Cardiac fibroblast (primary cell): ENCODE results near the gene NYAP1.

Experiments
- DNase-seq, 2 donors: peaks; one replicate each; pipeline versions ENCODE4 v3.0.0 to v3.0.0-alpha.2; 2010; ENCODE audit warnings: low read depth in 2 of 2
- H3K4me3 ChIP-seq, 2 donors: replicated peaks in 1 of 2; 1 replicate in 1 of 2; 2 replicates in 1 of 2; pipeline ENCODE4 v1.5.1; 2011; ENCODE audit warnings: low read depth in 2 of 2, low read length in 2 of 2, mild to moderate bottlenecking in 2 of 2, moderate library complexity in 1 of 2
- CTCF ChIP-seq: IDR thresholded peaks from one replicate; pipeline ENCODE4 v1.5.1; 2011; ENCODE audit warnings: low read depth, mild to moderate bottlenecking, low read length, inconsistent platforms

NYAP1 gene

GRCh38 chr7:100486111-100486636 is 2.4 kb downstream of the NYAP1 start:
- TF ChIP-seq CTCF, result no peak
- H3K4me3 ChIP-seq, result peak overlapping the region in 1 of 2 donors; percentile 3
- DNase-seq, result no peak

DNA sequence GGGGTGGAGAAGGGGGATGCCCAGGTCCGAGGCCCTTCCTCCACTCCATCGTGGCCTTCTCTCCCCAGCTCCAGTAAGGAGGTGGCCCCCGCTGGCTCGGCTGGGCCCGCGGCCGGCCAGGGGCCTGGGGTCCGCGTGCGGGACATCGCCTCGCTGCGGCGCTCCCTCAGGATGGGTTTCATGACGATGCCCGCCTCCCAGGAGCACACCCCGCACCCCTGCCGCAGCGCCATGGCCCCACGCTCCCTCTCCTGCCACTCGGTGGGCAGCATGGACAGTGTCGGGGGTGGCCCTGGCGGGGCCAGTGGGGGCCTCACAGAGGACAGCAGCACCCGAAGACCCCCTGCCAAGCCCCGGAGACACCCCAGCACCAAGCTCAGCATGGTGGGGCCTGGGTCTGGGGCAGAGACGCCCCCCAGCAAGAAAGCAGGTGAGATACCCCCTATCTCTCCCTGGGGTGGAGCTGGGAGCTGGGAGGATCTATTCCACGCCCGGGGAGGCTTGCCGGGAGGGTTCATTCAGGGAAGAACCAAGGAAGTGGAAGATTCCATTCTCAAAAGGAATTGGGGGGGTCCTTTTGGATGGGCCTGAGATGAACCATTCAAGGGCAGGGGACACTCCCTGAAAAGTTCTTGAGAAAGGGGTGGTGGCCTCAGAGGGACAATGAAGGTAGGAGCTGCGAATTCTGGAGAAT is 3.2 kb downstream of the NYAP1 start:
- no peak overlapping the region for H3K4me3 ChIP-seq
- peak; percentile 57 for DNase-seq
- TF ChIP-seq CTCF, result no peak

DNA sequence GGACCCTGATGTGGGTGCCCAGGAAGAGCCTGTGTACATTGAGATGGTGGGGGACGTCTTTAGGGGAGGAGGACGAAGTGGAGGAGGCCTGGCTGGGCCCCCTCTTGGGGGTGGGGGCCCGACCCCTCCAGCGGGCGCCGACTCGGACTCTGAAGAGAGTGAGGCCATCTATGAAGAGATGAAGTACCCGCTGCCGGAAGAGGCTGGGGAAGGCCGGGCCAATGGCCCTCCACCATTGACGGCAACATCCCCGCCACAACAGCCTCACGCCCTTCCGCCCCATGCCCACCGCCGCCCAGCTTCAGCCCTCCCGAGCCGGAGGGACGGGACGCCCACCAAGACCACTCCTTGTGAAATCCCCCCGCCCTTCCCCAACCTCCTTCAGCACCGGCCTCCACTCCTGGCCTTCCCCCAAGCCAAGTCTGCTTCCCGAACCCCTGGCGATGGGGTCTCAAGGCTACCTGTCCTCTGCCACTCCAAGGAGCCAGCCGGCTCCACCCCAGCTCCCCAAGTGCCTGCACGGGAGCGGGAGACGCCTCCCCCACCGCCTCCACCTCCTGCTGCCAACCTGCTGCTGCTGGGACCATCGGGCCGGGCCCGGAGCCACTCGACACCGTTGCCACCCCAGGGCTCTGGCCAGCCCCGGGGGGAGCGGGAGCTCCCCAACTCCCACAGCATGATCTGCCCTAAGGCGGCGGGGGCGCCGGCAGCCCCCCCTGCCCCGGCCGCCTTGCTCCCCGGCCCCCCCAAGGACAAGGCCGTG is 4.8 kb downstream of the NYAP1 start:
- no peak for TF ChIP-seq CTCF
- no peak for DNase-seq
- H3K4me3 ChIP-seq, result no peak overlapping the region

GRCh38 chr7:100489121-100489520 is 5.4 kb downstream of the NYAP1 start:
- DNase-seq, result no peak
- H3K4me3 ChIP-seq, result no peak overlapping the region
- TF ChIP-seq CTCF, result no peak

DNA sequence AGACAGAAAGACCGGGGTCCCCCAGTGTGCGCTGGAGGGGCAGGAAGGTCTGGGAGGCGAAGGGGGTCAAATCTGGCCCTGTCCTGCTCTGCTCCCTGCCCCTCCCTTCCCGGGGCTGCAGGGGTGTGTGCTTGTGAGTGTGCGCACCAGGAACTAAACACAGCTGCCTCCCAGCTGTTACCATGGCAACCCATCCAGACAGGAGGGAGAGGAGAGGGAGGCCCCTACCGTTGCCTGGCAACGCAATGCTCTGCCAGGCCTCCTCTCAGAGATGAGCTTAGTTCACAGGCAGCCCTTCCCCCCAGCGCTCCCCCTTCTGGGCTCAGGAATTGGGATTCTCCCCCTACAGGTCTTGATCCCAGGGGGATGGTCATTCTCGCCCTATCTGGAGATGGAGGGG is 6.1 kb downstream of the NYAP1 start:
- TF ChIP-seq CTCF, result no peak
- DNase-seq, result peak; percentile 93 to 94
- H3K4me3 ChIP-seq, result no peak overlapping the region

DNA sequence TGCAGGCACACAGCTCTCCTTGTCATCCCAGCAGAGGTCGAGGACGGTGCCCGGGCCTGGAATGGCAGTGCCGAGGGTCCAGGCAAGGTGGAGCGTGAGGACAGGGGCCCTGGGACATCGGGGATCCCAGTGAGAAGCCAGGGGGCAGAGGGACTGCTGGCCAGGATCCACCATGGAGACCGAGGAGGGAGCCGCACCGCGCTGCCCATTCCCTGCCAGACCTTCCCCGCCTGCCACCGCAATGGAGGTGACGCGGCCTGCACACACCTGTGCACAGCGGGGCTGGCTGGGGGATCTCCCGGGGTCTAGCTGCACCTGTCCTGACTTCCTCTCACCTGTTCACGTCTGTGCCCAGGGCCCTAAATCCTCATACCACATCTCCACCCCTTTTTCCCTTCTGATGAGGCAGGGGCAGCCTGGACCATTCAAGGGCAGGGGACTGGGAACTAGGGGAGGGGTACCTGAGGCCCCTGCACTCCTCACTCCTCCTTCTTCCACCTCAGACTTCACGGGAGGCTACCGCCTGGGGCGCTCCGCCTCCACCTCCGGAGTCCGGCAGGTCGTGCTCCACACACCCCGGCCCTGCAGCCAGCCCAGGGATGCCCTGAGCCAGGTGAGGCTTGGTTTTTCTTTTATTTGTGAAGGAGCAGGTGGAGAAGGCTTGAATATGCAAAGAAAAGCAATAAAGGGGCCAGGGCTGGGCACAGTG is 6.9 kb downstream of the NYAP1 start:
- no peak for DNase-seq
- no peak overlapping the region for H3K4me3 ChIP-seq
- TF ChIP-seq CTCF, result no peak
